22Rv1 (cell line): ENCODE measurements around the gene MCRS1.

Source experiments
- ZFX ChIP-seq: fragments of 450-650 bp; IDR thresholded peaks from 2 replicates; pipeline ENCODE4 v1.6.1; 2017; ENCODE audit warnings: antibody characterized with exemption, borderline replicate concordance
- TF ChIP-seq, protein P1 (sequence below): fragments of 450-650 bp; IDR thresholded peaks from 2 replicates; pipeline ENCODE4 v1.5.1; 2017; ENCODE audit warnings: mild to moderate bottlenecking

DNA sequence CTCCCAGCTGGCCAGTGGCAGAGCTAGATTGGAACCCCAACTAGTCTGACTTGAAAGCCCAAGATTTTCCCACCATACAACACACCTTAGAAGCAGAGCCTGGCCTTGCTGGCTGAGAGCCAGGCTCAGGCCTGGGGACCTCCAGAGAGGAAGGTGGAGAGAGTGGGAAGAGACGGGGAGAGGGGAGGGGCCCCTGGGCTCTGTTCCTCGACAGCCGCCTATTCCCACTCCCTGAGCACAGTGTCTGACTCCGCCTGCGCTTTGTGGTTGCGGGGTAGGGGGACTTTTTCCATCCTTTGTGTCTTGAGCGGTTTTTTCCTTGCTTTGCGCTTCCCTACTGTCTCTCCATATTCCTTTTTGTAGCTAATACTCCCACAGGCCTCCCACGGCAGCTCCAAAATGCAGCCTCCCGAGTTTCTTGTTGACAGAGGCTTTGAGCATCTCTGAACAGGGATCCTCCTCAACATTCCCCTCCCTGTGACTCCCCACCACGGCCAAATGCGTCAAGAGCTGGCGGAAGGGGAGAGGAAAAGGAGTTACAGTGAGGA lies 33.1 kb downstream of the MCRS1 start:
- TF ChIP-seq, protein P1, sequence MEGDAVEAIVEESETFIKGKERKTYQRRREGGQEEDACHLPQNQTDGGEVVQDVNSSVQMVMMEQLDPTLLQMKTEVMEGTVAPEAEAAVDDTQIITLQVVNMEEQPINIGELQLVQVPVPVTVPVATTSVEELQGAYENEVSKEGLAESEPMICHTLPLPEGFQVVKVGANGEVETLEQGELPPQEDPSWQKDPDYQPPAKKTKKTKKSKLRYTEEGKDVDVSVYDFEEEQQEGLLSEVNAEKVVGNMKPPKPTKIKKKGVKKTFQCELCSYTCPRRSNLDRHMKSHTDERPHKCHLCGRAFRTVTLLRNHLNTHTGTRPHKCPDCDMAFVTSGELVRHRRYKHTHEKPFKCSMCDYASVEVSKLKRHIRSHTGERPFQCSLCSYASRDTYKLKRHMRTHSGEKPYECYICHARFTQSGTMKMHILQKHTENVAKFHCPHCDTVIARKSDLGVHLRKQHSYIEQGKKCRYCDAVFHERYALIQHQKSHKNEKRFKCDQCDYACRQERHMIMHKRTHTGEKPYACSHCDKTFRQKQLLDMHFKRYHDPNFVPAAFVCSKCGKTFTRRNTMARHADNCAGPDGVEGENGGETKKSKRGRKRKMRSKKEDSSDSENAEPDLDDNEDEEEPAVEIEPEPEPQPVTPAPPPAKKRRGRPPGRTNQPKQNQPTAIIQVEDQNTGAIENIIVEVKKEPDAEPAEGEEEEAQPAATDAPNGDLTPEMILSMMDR, result no peak
- no peak for TF ChIP-seq ZFX
